ENCODE results near the gene MED17. TPM values are rescaled to one million over a fixed set of nuclear protein-coding genes. Genes with fewer than 3 reads are reported as not detected.
"Not testable (repeated sequence)": the region's sequence is repeated elsewhere in the genome, so short reads cannot be mapped to it uniquely, and the experiment has no call there.

MED17 gene
- total and polyA plus RNA-seq, 10 donors: 10.4 to 41.3 (median 36.6) TPM

GRCh38 chr11:93773601-93774200 is 10.4 kb upstream of the MED17 start:
- H3K4me3 ChIP-seq: no peak overlapping the region
- DNase-seq: no peak
- intact Hi-C loops (cut with DNase I; ENCODE audit: low total_unique reads): no loop called here
- no peaks in the 10 kb centered on the region for H3K27me3 ChIP-seq (replicated peaks in 1 of 7)
- 89 to 100% (median 93%) methylated on average over 6 to 10 of the region's 10 CpGs for WGBS, 5 donors
- H3K4me1 ChIP-seq: no peaks in the 10 kb centered on the region
- TF ChIP-seq CTCF (IDR thresholded peaks at IDR 0.05 in 8 of 11, conservative IDR thresholded peaks at IDR 0.05 in 3 of 11) (no peak), POLR2A (IDR thresholded peaks at IDR 0.05) (no peak), POLR2AphosphoS5 (IDR thresholded peaks at IDR 0.05) (no peak)
- H3K27ac ChIP-seq: no peak overlapping the region
- H3K36me3 ChIP-seq: no peaks in the 10 kb centered on the region
- peaks cover 0 to 13% (median 6%) of the 10 kb centered on the region in 8 donors for H3K9me3 ChIP-seq

GRCh38 chr11:93774560-93774959 is 9.5 kb upstream of the MED17 start:
- H3K27me3 ChIP-seq (replicated peaks in 1 of 7); DNase-seq; intact Hi-C loops (cut with DNase I; ENCODE audit: low total_unique reads); H3K4me1 ChIP-seq; H3K27ac ChIP-seq; H3K4me3 ChIP-seq; H3K36me3 ChIP-seq: not testable (repeated sequence)
- H3K9me3 ChIP-seq: peaks cover 0 to 13% (median 6%) of the 10 kb centered on the region in 8 donors
- 82 to 89% (median 84%) methylated on average over 3 of the region's 3 CpGs for WGBS, 5 donors

DNA sequence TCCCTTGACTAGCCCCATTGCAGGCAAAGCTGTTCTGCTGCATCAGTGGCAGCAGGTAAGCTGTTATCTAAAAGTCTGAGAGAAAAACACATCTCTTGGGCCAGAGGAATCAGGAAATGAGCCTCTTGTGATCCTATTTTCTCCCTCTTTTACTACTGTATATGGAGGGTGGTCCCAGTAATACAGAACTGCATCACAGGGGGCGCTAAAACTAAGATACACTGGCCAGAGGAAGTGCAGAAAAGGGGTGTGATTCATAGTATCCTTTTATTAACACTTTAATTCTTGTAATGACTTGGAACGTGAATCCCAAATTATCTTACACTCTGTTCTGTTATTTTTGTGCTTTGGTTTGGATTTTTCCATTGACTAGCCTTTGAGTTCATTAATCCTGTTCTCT is 8.8 kb upstream of the MED17 start:
- intact Hi-C loops (cut with DNase I; ENCODE audit: low total_unique reads): no loop called here
- Histone ChIP-seq H3K27ac (no peak overlapping the region), H3K4me3 (no peak overlapping the region), H3K27me3 (replicated peaks in 1 of 7) (no peaks in the 10 kb centered on the region), H3K36me3 (no peaks in the 10 kb centered on the region), H3K4me1 (no peaks in the 10 kb centered on the region), H3K9me3 (peaks cover 0 to 13% (median 6%) of the 10 kb centered on the region in 8 donors)
- DNase-seq: no peak
- WGBS, 5 donors: 62 to 80% (median 71%) methylated on average over 2 of the region's 2 CpGs
- TF ChIP-seq CTCF (IDR thresholded peaks at IDR 0.05 in 8 of 11, conservative IDR thresholded peaks at IDR 0.05 in 3 of 11): no peak
- TF ChIP-seq POLR2A (IDR thresholded peaks at IDR 0.05): no peak
- TF ChIP-seq POLR2AphosphoS5 (IDR thresholded peaks at IDR 0.05): no peak

DNA sequence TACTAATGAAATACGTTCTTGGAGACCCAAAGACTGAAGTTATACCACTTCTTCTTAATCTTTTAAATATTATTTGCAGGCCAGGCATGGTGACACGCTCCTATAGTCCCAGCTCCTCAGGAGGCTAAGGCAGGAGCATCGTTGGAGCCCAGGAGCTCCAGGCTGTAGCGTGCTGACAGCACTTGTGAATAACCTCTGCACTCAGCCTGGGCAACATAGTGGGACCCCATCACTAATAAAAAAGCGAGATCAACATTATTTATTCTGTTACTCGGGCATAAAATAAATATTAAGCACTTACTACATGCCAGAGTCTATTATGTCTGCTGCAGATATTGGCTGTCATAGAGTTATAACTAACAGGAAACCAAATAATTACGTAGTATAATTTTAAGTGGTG is 720 bp upstream of the MED17 start:
- no peak for TF ChIP-seq POLR2A (IDR thresholded peaks at IDR 0.05)
- TF ChIP-seq CTCF (IDR thresholded peaks at IDR 0.05 in 8 of 11, conservative IDR thresholded peaks at IDR 0.05 in 3 of 11): no peak
- TF ChIP-seq POLR2AphosphoS5 (IDR thresholded peaks at IDR 0.05): no peak
- Histone ChIP-seq H3K36me3 (peaks cover 0 to 19% (median 4%) of the 10 kb centered on the region in 6 donors), H3K27me3 (replicated peaks in 1 of 7) (no peaks in the 10 kb centered on the region), H3K4me1 (peaks cover 19 to 49% (median 34%) of the 10 kb centered on the region in 6 donors), H3K4me3 (peak overlapping the region; percentile 81 to 99 (median 89)), H3K9me3 (no peaks in the 10 kb centered on the region), H3K27ac (peak overlapping the region in 7 of 8 donors; percentile 91 to 97 (median 95))
- DNase-seq: no peak
- intact Hi-C loops (cut with DNase I; ENCODE audit: low total_unique reads): no loop called here
- 54 to 62% (median 59%) methylated on average over 7 of the region's 7 CpGs for WGBS, 5 donors
